ENCODE results near the gene DNAH8.

Gene DNAH8

DNA sequence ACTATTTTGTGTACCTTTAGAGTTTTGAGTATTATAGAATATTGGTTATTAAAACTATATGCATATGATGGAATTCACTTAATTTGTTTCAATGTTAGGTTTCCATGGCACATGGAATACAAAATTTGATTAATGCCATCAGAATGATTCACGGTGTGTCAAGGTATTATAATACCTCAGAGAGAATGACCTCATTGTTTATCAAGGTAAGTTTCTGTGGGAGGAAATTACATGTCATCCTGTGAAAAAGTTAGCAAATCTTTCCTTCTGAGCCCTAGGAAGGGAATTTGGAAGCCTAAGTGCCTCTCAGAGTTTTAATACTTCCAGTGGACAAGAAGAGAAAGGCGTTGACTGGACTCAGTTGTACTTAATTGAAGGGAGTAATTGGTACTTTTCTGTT, 40.8 kb downstream of the DNAH8 start:
- Histone ChIP-seq H3K4me3 (ENCODE audit: low read depth in 1 of 2, low read length in 2 of 2) (no peak overlapping the region), H3K27ac (ENCODE audit: low read length) (no peak overlapping the region), H3K4me1 (ENCODE audit: control insufficient read depth in 1 of 2, insufficient read depth in 2 of 2, low read length in 2 of 2) (no peaks in the 10 kb centered on the region), H3K9me3 (ENCODE audit: control insufficient read depth in 1 of 2, low read length in 2 of 2) (no peaks in the 10 kb centered on the region), H3K27me3 (ENCODE audit: low read depth, low read length) (no peaks in the 10 kb centered on the region), H3K36me3 (ENCODE audit: control insufficient read depth in 1 of 2, insufficient read depth in 2 of 2, low read length in 2 of 2) (no peaks in the 10 kb centered on the region)

DNA sequence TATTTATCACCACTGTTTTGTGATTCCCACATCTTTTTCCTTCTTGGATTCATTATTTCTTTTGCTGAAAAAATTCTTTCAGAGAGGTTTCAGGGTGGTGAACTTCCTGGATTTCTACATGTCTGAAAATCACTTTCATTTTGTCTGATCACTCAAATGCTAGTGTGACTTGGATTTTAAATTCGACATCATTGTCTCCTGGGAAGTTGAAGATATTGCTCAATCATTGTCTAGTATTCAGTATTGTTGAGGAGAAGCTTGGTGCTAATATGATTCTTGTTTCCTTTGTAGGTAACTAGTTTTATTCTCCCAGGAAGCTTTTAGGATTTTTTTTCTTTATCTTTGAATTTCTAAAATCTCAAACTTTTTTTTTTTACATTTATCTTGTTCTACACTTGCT, 45.0 kb downstream of the DNAH8 start:
- Histone ChIP-seq H3K4me3 (ENCODE audit: low read depth in 1 of 2, low read length in 2 of 2) (no peak overlapping the region), H3K4me1 (ENCODE audit: control insufficient read depth in 1 of 2, insufficient read depth in 2 of 2, low read length in 2 of 2) (no peaks in the 10 kb centered on the region), H3K27me3 (ENCODE audit: low read depth, low read length) (no peaks in the 10 kb centered on the region), H3K9me3 (ENCODE audit: control insufficient read depth in 1 of 2, low read length in 2 of 2) (no peaks in the 10 kb centered on the region), H3K36me3 (ENCODE audit: control insufficient read depth in 1 of 2, insufficient read depth in 2 of 2, low read length in 2 of 2) (no peaks in the 10 kb centered on the region), H3K27ac (ENCODE audit: low read length) (no peak overlapping the region)

DNA sequence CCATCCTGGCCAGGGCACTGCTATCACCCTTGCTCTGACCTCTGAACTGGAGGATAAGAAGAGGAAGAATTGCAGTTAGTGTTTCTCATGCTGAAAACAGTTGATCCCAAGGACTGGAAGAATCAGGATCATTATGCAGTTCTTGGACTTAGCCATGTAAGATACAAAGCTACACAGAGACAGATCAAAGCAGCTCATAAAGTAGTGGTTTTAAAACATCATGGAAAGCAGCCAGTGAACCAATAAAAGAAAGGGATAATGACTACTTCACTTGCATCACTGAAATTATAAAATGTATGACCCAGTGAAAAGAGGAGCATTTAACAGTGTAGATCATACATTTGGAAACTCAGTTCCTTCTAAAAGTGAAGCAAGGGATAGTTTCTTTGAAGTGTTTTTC, 47.7 kb downstream of the DNAH8 start:
- no peaks in the 10 kb centered on the region for H3K36me3 ChIP-seq (ENCODE audit: control insufficient read depth in 1 of 2, insufficient read depth in 2 of 2, low read length in 2 of 2)
- no peak overlapping the region for H3K4me3 ChIP-seq (ENCODE audit: low read depth in 1 of 2, low read length in 2 of 2)
- H3K27me3 ChIP-seq (ENCODE audit: low read depth, low read length) = no peaks in the 10 kb centered on the region
- no peaks in the 10 kb centered on the region for H3K9me3 ChIP-seq (ENCODE audit: control insufficient read depth in 1 of 2, low read length in 2 of 2)
- no peak overlapping the region for H3K27ac ChIP-seq (ENCODE audit: low read length)
- no peaks in the 10 kb centered on the region for H3K4me1 ChIP-seq (ENCODE audit: control insufficient read depth in 1 of 2, insufficient read depth in 2 of 2, low read length in 2 of 2)

DNA sequence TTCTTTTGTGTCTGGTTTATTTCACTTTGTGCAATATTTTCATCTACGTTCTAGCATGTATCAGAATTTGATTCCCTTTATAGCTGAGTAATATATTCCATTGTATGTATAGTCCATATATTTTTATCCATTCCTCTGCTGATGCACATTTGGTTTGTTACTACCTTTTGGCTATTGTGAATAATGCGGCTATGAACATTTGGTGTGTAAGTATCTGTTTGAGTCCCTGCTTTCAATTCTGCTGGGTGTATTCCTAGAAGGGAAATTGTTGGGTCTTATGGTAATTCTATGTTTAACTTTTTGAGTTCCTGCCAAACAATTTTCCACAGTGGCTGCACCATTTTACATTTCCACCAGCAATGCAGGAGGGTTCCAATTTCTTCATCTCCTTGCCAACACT, 52.4 kb downstream of the DNAH8 start:
- Histone ChIP-seq H3K4me3 (ENCODE audit: low read depth in 1 of 2, low read length in 2 of 2) (no peak overlapping the region), H3K4me1 (ENCODE audit: control insufficient read depth in 1 of 2, insufficient read depth in 2 of 2, low read length in 2 of 2) (no peaks in the 10 kb centered on the region), H3K36me3 (ENCODE audit: control insufficient read depth in 1 of 2, insufficient read depth in 2 of 2, low read length in 2 of 2) (no peaks in the 10 kb centered on the region), H3K27me3 (ENCODE audit: low read depth, low read length) (no peaks in the 10 kb centered on the region), H3K27ac (ENCODE audit: low read length) (no peak overlapping the region), H3K9me3 (ENCODE audit: control insufficient read depth in 1 of 2, low read length in 2 of 2) (peaks cover 0 to 2% of the 10 kb centered on the region in 2 donors)

DNA sequence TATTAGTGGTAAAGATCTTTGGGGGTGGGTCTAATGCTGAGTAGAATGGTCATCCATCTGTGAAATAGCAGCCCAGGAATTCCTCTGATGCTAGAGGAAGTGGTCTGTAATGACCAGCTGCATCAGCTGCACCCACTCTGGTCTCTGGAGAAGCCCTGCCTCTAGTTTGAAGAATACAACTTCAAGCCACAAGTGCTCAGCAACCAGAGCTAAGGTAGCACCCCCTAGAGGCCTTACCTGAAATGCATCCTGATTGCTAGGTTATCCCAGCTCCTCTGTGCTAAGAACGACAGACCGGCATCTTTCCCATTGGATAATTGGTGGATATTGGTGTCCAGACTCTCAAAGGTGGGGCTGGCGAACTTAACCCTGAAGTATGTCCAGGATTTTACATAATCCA, 58.2 kb downstream of the DNAH8 start:
- Histone ChIP-seq H3K4me3 (ENCODE audit: low read depth in 1 of 2, low read length in 2 of 2) (no peak overlapping the region), H3K9me3 (ENCODE audit: control insufficient read depth in 1 of 2, low read length in 2 of 2) (no peaks in the 10 kb centered on the region), H3K36me3 (ENCODE audit: control insufficient read depth in 1 of 2, insufficient read depth in 2 of 2, low read length in 2 of 2) (no peaks in the 10 kb centered on the region), H3K27ac (ENCODE audit: low read length) (no peak overlapping the region), H3K27me3 (ENCODE audit: low read depth, low read length) (no peaks in the 10 kb centered on the region), H3K4me1 (ENCODE audit: control insufficient read depth in 1 of 2, insufficient read depth in 2 of 2, low read length in 2 of 2) (no peaks in the 10 kb centered on the region)

DNA sequence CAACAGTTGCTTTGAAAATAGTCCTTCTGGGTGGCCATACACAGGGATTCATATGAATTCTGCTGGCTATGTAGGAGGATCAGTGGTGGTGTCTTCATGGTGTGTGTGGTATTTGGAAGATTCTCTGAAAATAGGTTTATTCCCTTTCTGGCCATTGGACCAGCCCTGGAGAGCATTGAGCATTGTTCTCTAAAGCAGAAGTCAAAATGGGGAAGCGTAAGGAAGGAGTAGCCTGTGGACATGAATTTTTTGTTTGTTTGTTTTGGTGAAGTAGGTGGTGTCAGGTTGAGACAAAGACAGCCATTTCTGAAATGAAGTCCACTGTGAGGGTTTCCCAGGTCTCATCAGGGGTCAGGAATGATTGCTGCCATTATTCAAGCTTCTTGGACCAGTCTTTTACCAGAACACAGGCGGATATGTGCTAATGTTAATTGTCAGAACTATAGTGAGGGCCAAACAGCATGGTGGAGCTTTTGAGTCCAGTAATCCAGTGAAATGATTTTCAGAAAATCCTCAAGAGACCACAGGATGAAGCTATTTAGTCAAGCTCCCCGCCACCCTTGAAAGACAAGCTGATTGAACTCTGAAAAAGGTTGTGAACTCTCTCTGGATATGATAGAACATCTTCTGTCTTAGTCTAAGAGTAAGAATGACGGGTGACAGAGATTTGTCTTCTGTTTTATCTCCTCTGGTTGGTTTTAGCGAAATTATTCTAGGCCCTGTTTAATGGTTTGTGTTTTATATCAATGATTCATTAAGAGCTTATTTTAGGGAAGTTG, 60.0 kb downstream of the DNAH8 start:
- Histone ChIP-seq H3K9me3 (ENCODE audit: control insufficient read depth in 1 of 2, low read length in 2 of 2) (no peaks in the 10 kb centered on the region), H3K27ac (ENCODE audit: low read length) (no peak overlapping the region), H3K4me1 (ENCODE audit: control insufficient read depth in 1 of 2, insufficient read depth in 2 of 2, low read length in 2 of 2) (no peaks in the 10 kb centered on the region), H3K4me3 (ENCODE audit: low read depth in 1 of 2, low read length in 2 of 2) (no peak overlapping the region), H3K36me3 (ENCODE audit: control insufficient read depth in 1 of 2, insufficient read depth in 2 of 2, low read length in 2 of 2) (no peaks in the 10 kb centered on the region), H3K27me3 (ENCODE audit: low read depth, low read length) (no peaks in the 10 kb centered on the region)

DNA sequence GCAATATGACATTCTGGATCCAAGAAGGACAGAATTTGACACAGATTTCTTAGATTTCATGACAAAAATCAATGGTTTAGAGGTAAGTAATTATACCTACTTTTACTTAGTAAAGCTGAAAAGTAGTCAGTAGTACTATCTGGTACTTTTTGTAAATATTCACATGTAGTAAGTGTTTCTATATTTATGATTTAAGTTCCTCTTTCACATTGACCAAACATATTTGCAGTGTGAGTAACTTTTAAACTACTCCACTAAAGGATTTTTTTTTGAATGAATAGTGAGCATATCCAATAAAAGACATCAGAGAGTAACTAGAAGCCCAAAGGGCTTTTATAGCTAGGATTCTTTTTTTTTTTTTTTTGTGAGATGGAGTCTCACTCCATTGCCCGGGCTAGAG, 60.8 kb downstream of the DNAH8 start:
- Histone ChIP-seq H3K4me1 (ENCODE audit: control insufficient read depth in 1 of 2, insufficient read depth in 2 of 2, low read length in 2 of 2) (no peaks in the 10 kb centered on the region), H3K4me3 (ENCODE audit: low read depth in 1 of 2, low read length in 2 of 2) (no peak overlapping the region), H3K36me3 (ENCODE audit: control insufficient read depth in 1 of 2, insufficient read depth in 2 of 2, low read length in 2 of 2) (no peaks in the 10 kb centered on the region), H3K9me3 (ENCODE audit: control insufficient read depth in 1 of 2, low read length in 2 of 2) (no peaks in the 10 kb centered on the region), H3K27ac (ENCODE audit: low read length) (no peak overlapping the region), H3K27me3 (ENCODE audit: low read depth, low read length) (no peaks in the 10 kb centered on the region)

DNA sequence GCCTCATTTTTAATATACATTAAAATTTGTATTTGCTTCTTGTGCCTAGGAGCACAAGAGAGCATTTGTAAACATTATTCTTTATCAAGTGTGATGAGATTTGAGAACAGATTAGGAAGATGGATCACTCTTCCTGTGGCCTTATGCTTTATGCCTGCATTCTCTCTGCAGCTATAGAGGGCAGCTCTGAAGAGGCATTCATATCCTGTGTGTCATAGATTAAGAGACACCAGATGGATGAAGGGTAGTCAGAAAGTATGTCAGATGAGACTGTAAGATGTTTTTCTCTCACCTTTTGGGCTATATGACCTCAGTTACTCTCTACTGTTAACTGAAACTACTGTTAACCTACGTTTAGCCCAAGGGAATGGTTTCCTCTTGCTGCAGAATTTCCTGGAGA, 61.4 kb downstream of the DNAH8 start:
- no peaks in the 10 kb centered on the region for H3K9me3 ChIP-seq (ENCODE audit: control insufficient read depth in 1 of 2, low read length in 2 of 2)
- H3K36me3 ChIP-seq (ENCODE audit: control insufficient read depth in 1 of 2, insufficient read depth in 2 of 2, low read length in 2 of 2) = no peaks in the 10 kb centered on the region
- H3K27ac ChIP-seq (ENCODE audit: low read length) = no peak overlapping the region
- H3K4me3 ChIP-seq (ENCODE audit: low read depth in 1 of 2, low read length in 2 of 2) = no peak overlapping the region
- no peaks in the 10 kb centered on the region for H3K4me1 ChIP-seq (ENCODE audit: control insufficient read depth in 1 of 2, insufficient read depth in 2 of 2, low read length in 2 of 2)
- H3K27me3 ChIP-seq (ENCODE audit: low read depth, low read length) = no peaks in the 10 kb centered on the region

DNA sequence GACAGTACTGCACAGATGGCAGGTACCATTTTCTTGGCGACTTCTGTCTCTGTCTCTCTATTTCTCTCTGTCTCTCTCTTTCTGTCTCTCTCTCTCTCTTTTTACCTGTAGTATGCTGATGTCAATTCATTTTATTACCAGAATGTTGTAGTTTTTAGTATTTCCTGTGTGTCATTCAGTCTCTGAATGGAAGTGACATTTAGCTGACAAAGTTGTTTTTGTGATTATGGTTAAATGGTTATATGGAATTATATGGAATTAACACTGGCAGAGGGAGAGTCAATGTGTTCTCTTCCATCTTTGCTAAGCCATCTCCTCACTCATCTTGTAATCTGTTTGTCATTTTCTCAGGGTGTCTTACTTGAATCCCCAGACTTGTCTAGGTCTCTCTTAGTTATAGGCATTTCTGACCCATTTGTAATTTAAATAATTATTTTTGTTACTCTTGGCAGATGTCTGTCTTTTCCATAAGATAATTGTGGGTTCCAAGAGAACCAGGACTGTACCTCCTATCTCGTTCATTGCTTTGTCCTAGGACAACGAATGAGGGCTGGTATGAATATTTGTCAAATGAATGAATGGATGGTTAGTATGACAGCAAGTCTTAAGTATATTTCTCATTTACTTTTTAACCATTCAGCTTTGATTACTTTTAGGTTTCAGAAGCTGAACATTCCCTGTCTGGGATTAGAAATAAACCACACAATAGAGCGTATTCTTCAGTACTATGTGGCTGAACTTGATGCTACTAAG, 64.4 kb downstream of the DNAH8 start:
- no peak overlapping the region for H3K27ac ChIP-seq (ENCODE audit: low read length)
- no peaks in the 10 kb centered on the region for H3K4me1 ChIP-seq (ENCODE audit: control insufficient read depth in 1 of 2, insufficient read depth in 2 of 2, low read length in 2 of 2)
- H3K36me3 ChIP-seq (ENCODE audit: control insufficient read depth in 1 of 2, insufficient read depth in 2 of 2, low read length in 2 of 2) = no peaks in the 10 kb centered on the region
- H3K4me3 ChIP-seq (ENCODE audit: low read depth in 1 of 2, low read length in 2 of 2) = no peak overlapping the region
- H3K9me3 ChIP-seq (ENCODE audit: control insufficient read depth in 1 of 2, low read length in 2 of 2) = no peaks in the 10 kb centered on the region
- H3K27me3 ChIP-seq (ENCODE audit: low read depth, low read length) = no peaks in the 10 kb centered on the region

- Histone ChIP-seq H3K9me3 (ENCODE audit: control insufficient read depth in 1 of 2, low read length in 2 of 2) (no peaks in the 10 kb centered on the region), H3K4me1 (ENCODE audit: control insufficient read depth in 1 of 2, insufficient read depth in 2 of 2, low read length in 2 of 2) (no peaks in the 10 kb centered on the region), H3K4me3 (ENCODE audit: low read depth in 1 of 2, low read length in 2 of 2) (no peak overlapping the region), H3K27ac (ENCODE audit: low read length) (no peak overlapping the region), H3K36me3 (ENCODE audit: control insufficient read depth in 1 of 2, insufficient read depth in 2 of 2, low read length in 2 of 2) (no peaks in the 10 kb centered on the region), H3K27me3 (ENCODE audit: low read depth, low read length) (no peaks in the 10 kb centered on the region)
Observed at GRCh38 chr6:38782616-38783015, 67.5 kb downstream of the DNAH8 start.

DNA sequence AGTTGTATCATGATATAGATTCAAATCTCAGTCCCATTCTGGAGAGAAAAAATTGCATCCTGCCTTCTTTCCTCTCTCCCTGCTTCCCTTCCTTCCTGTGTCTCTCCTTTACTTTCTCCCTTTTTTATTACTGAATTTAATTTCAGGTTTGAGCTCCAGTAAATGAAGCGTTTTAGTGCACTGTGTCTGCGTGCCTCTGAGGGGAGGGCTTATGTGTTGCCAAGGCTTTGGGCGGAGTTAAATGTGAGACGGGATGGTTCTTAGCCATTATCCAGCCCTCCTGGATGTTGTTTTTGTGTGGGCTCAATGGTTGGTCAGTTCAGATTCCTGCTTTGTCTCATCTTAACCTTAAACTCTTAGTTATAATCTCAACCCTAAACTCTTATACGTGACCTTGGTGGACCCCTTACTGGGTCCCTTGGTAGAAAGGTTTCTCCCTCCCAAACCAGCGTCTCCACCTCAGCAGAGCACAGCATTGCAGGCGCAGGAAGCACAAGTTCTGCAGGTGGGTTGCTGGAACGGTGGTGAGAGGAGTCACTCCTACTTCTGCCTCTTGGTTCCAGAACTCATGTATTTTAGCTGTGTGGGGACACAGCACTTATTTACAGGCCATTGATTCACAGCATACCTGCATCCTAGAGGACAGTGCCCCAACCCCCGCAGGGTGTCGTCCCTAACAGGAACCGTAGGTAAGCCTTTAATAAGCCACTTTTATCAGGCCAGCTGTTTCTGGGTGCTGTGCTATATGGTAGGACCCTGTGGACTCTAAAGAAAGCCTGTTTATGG, 68.5 kb downstream of the DNAH8 start:
- Histone ChIP-seq H3K4me1 (ENCODE audit: control insufficient read depth in 1 of 2, insufficient read depth in 2 of 2, low read length in 2 of 2) (no peaks in the 10 kb centered on the region), H3K27ac (ENCODE audit: low read length) (no peak overlapping the region), H3K27me3 (ENCODE audit: low read depth, low read length) (no peaks in the 10 kb centered on the region), H3K9me3 (ENCODE audit: control insufficient read depth in 1 of 2, low read length in 2 of 2) (no peaks in the 10 kb centered on the region), H3K4me3 (ENCODE audit: low read depth in 1 of 2, low read length in 2 of 2) (no peak overlapping the region), H3K36me3 (ENCODE audit: control insufficient read depth in 1 of 2, insufficient read depth in 2 of 2, low read length in 2 of 2) (no peaks in the 10 kb centered on the region)

Data from muscle layer of duodenum (tissue), 2 donors.